Testis (tissue), 2 donors: ENCODE data around the gene RSPH1.

Source experiments
- CTCF ChIP-seq, 3 experiments: fragments of 450-650 bp in 2 of 3; fragments of 200-600 bp in 1 of 3; sonication (generic) in 1 of 3; IDR thresholded peaks; one replicate each; pipeline ENCODE4 v1.5.1; 2016 to 2019; ENCODE audit warnings: antibody characterized with exemption in 3 of 3, mild to moderate bottlenecking in 2 of 3, moderate library complexity in 1 of 3
- POLR2A ChIP-seq: fragments of 450-650 bp; IDR thresholded peaks from one replicate; pipeline ENCODE4 v1.6.1; 2017; ENCODE audit warnings: antibody characterized with exemption, mild to moderate bottlenecking, moderate library complexity

DNA sequence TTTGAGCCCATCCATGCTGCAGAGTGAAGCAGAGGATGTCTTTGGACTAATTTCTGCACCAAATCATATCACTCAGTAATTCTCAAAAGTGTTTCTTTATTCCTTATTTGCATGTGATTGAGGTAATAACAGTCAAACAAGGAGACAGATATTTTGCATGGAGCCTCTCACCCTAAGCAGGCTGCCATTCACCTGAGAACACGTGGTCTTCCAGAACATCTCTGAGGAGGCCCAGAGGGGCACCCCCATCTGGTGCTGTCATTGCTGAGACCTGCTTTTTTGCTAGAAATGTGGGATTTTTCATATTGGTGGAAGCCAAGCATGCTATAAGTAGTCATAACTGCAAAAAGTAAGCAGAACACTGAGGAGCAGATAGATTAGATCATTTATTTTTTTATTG, 25.4 kb upstream of the RSPH1 start:
- TF ChIP-seq POLR2A: no peak
- no peak for TF ChIP-seq CTCF (IDR thresholded peaks at IDR 0.05)
